Measurements from ENCODE around the gene PRPF31. TPM values are rescaled to one million over a fixed set of nuclear protein-coding genes. Genes with fewer than 3 reads are reported as not detected.

PRPF31 gene
- polyA plus RNA-seq, 1 of the 3 experiments (the other 2 are of a cell fraction): 81.0 TPM

GRCh38 chr19:54125713-54126112, 10.2 kb downstream of the PRPF31 start:
- no peaks in the 10 kb centered on the region for H3K79me2 ChIP-seq (ENCODE audit: insufficient read depth)
- H3K4me1 ChIP-seq (ENCODE audit: control insufficient read depth in 1 of 2, insufficient read depth in 2 of 2, low read depth in 1 of 2, low read length in 1 of 2): no peaks in the 10 kb centered on the region
- H3K27ac ChIP-seq (ENCODE audit: low read depth in 2 of 2, low read length in 1 of 2): no peak overlapping the region
- no peaks in the 10 kb centered on the region for H3K9me3 ChIP-seq
- H3F3A ChIP-seq (replicated peaks; ENCODE audit: insufficient read depth): no peaks in the 10 kb centered on the region
- no peak overlapping the region for H3K4me3 ChIP-seq (ENCODE audit: low read depth in 2 of 2, low read length in 1 of 2)
- TF ChIP-seq MAX (IDR thresholded peaks at IDR 0.05; ENCODE audit: low read depth) (no peak), FOXJ3 (CRISPR knock-in tag; IDR thresholded peaks at IDR 0.05) (no peak), RAD21 (IDR thresholded peaks at IDR 0.05; ENCODE audit: low read length) (no peak), SIN3A (IDR thresholded peaks at IDR 0.05; ENCODE audit: borderline replicate concordance, low read depth, low read length) (no peak), SMC3 (IDR thresholded peaks at IDR 0.05; ENCODE audit: low read depth, low read length) (no peak), YY1 (IDR thresholded peaks at IDR 0.05; ENCODE audit: low read depth) (no peak), NFIC (IDR thresholded peaks at IDR 0.05; ENCODE audit: borderline replicate concordance) (no peak), EZH2phosphoT487 (IDR thresholded peaks at IDR 0.05; ENCODE audit: borderline replicate concordance, low read depth) (no peak), RFX5 (IDR thresholded peaks at IDR 0.05; ENCODE audit: low read length) (no peak), ELF1 (IDR thresholded peaks at IDR 0.05) (no peak), TAF1 (IDR thresholded peaks at IDR 0.05; ENCODE audit: borderline replicate concordance, low read depth, low read length) (no peak), RXRA (IDR thresholded peaks at IDR 0.05; ENCODE audit: borderline replicate concordance, low read depth) (no peak), FOSL2 (IDR thresholded peaks at IDR 0.05; ENCODE audit: borderline replicate concordance, low read depth) (no peak)
- TF ChIP-seq, protein P1, sequence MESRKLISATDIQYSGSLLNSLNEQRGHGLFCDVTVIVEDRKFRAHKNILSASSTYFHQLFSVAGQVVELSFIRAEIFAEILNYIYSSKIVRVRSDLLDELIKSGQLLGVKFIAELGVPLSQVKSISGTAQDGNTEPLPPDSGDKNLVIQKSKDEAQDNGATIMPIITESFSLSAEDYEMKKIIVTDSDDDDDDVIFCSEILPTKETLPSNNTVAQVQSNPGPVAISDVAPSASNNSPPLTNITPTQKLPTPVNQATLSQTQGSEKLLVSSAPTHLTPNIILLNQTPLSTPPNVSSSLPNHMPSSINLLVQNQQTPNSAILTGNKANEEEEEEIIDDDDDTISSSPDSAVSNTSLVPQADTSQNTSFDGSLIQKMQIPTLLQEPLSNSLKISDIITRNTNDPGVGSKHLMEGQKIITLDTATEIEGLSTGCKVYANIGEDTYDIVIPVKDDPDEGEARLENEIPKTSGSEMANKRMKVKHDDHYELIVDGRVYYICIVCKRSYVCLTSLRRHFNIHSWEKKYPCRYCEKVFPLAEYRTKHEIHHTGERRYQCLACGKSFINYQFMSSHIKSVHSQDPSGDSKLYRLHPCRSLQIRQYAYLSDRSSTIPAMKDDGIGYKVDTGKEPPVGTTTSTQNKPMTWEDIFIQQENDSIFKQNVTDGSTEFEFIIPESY (IDR thresholded peaks at IDR 0.05; ENCODE audit: borderline replicate concordance, low read depth): no peak
- TF ChIP-seq, protein P2, sequence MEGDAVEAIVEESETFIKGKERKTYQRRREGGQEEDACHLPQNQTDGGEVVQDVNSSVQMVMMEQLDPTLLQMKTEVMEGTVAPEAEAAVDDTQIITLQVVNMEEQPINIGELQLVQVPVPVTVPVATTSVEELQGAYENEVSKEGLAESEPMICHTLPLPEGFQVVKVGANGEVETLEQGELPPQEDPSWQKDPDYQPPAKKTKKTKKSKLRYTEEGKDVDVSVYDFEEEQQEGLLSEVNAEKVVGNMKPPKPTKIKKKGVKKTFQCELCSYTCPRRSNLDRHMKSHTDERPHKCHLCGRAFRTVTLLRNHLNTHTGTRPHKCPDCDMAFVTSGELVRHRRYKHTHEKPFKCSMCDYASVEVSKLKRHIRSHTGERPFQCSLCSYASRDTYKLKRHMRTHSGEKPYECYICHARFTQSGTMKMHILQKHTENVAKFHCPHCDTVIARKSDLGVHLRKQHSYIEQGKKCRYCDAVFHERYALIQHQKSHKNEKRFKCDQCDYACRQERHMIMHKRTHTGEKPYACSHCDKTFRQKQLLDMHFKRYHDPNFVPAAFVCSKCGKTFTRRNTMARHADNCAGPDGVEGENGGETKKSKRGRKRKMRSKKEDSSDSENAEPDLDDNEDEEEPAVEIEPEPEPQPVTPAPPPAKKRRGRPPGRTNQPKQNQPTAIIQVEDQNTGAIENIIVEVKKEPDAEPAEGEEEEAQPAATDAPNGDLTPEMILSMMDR (IDR thresholded peaks at IDR 0.05): no peak
- TF ChIP-seq, protein P3, sequence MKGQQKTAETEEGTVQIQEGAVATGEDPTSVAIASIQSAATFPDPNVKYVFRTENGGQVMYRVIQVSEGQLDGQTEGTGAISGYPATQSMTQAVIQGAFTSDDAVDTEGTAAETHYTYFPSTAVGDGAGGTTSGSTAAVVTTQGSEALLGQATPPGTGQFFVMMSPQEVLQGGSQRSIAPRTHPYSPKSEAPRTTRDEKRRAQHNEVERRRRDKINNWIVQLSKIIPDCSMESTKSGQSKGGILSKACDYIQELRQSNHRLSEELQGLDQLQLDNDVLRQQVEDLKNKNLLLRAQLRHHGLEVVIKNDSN (IDR thresholded peaks at IDR 0.05; ENCODE audit: borderline replicate concordance, low read depth): no peak
- TF ChIP-seq, protein P4, sequence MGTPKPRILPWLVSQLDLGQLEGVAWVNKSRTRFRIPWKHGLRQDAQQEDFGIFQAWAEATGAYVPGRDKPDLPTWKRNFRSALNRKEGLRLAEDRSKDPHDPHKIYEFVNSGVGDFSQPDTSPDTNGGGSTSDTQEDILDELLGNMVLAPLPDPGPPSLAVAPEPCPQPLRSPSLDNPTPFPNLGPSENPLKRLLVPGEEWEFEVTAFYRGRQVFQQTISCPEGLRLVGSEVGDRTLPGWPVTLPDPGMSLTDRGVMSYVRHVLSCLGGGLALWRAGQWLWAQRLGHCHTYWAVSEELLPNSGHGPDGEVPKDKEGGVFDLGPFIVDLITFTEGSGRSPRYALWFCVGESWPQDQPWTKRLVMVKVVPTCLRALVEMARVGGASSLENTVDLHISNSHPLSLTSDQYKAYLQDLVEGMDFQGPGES (IDR thresholded peaks at IDR 0.05; ENCODE audit: low read depth, low read length): no peak
- no peaks in the 10 kb centered on the region for H4K20me1 ChIP-seq (ENCODE audit: insufficient read depth)
- no peak overlapping the region for H2AFZ ChIP-seq (ENCODE audit: low read depth)
- no peaks in the 10 kb centered on the region for H3K27me3 ChIP-seq (ENCODE audit: insufficient read depth)
- H3K36me3 ChIP-seq (replicated peaks in 1 of 2; ENCODE audit: control insufficient read depth in 1 of 2, insufficient read depth in 2 of 2, low read length in 1 of 2): peaks cover 0 to 70% of the 10 kb centered on the region in 2 experiments
- H3K4me2 ChIP-seq: no peak overlapping the region
- POLR2A ChIA-PET: interaction anchor here (1.1 kb wide), 1 partner anchor 11 kb away, joined by 3 read pairs; the partner anchor contains the start of genes PRPF31 and TFPT
- CTCF ChIA-PET: no interaction called here
- no peaks in the 10 kb centered on the region for H3K9me2 ChIP-seq
- no peak overlapping the region for H3K9ac ChIP-seq
- no peak for DNase-seq
- 100% methylated on average over 2 of the region's 9 CpGs for WGBS (ENCODE audit: low lambda C conversion rate)
